ENCODE measurements around the gene OLR1.

DNA sequence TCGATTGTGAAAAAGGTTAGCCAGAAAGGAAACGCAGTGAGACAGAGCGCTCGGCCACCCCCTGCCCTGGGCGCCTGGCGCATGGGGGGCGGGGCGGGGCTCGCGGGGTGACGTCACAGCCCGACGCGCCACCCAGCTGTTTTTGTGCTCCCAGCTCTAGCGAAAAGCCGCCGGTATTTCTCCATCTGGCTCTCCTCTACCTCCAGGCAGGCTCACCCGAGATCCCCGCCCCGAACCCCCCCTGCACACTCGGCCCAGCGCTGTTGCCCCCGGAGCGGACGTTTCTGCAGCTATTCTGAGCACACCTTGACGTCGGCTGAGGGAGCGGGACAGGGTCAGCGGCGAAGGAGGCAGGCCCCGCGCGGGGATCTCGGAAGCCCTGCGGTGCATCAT is 40.8 kb upstream of the OLR1 start, which contains the start of gene GABARAPL1:
- TF ChIP-seq CTCF (conservative IDR thresholded peaks at IDR 0.05 in 1 of 2, IDR thresholded peaks at IDR 0.05 in 1 of 2; ENCODE audit: extremely low read depth in 1 of 2, insufficient read depth in 1 of 2, low read depth in 1 of 2, low read length in 2 of 2) = no peak
- no peak for TF ChIP-seq EZH2 (IDR thresholded peaks at IDR 0.05; ENCODE audit: borderline replicate concordance, low read length)

All from mammary epithelial cell (primary cell).